HG02588 (cell line): Measurements from ENCODE around the gene FAM217B.

Experiments
- ATAC-seq: cut with Tn5 transposase; IDR thresholded peaks from one replicate; pipeline ENCODE4 v1.9.1; 2021; ENCODE audit warnings: mild to moderate bottlenecking, moderate library complexity; ENCODE audit not compliant: unreplicated experiment

Gene FAM217B, protein sequence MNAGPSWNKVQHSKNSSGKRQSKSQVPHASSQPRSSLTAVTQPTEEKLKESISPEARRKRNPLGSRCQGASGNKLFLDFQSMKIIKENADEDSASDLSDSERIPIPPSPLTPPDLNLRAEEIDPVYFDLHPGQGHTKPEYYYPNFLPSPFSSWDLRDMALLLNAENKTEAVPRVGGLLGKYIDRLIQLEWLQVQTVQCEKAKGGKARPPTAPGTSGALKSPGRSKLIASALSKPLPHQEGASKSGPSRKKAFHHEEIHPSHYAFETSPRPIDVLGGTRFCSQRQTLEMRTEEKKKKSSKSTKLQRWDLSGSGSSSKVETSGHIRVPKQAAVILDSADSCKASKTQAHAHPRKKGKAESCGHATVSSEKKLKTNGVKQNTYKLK

DNA sequence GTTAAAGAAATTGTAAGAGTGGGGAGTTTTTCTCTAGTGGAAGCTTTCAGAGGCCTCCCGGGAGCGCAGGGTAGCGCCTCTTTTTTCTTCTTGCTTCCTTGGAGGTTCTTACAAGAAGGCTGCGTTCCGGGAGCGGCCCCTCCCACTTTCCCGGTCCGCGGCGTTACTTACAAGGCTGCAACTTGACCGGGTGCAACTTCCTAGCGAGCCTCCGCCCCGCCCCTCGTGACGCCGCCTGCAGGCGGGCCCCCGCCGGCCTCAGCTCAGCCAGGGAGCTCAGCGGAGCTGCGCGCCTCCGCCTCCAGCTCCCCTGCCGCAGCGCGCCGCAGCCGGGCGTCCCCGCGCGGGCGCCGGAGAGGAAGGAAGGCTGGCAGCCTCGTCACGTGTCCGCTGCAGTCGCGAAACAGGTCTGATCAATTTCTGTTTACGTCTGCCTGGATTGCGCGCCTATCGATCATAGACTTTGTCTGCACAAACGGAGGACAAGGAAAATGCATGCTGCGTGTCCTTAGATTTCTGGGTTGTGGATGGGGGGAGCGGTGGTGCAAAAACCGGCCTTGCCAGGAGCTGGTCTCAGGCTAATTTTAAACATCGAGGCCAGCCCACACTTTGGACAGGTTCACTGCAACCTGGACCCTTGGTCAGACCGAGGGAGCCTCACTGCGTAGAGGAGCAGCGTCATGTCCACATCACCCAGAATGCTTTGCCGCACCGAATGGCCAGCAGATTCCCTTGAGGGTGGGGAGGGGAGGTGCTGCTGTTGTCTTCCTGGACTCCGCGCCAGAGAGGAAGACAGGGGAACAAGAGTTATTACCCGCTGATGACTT is at the start of gene FAM217B, which contains the start of gene PPP1R3D:
TSS of gene FAM217B (plus strand) at position 261 of the 827 bp plus-strand sequence. CDS start 3,555 bp downstream, outside the sequence.
TSS of gene PPP1R3D (minus strand) at position 177 of the 827 bp plus-strand sequence. CDS start 374 bp downstream, outside the sequence.
- peak; percentile 95 for ATAC-seq

DNA sequence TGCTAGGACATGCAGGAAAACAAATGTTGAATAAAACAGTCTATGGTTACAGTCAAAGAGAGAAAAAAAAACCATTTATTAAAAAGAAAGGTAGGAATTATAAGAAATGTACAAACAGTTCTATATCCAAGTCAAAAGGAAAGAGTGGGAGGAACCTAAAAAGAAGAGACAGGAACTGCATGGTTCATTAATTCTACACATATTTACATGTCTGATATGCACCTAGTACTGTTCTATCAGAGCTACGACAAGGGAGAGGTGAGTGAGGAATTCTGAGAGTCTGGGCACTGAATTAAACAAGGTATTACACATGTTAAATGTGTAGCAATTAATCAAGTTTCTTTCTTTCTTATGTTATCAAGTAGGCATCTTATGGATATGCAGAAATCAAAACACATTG is 48.6 kb upstream of the FAM217B start:
- no peak for ATAC-seq

DNA sequence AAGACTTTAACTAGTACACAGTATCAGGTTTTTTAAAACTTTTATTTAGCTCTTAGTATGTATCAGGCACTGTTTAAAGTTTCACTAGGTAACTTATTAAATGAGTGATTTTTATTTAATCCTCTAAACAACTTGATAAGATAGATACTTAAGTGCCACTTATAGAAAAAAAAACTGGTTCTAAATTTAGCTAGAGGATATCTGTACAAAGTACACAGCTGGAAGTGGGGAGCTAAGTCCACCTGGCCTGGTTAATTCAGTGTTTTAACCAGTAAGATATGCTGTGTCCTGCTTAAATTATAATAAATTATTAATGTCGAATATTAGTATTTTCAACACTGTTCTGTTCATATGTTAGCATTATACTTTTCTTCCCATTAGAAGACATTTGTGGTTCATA is 44.3 kb upstream of the FAM217B start:
- no peak for ATAC-seq

DNA sequence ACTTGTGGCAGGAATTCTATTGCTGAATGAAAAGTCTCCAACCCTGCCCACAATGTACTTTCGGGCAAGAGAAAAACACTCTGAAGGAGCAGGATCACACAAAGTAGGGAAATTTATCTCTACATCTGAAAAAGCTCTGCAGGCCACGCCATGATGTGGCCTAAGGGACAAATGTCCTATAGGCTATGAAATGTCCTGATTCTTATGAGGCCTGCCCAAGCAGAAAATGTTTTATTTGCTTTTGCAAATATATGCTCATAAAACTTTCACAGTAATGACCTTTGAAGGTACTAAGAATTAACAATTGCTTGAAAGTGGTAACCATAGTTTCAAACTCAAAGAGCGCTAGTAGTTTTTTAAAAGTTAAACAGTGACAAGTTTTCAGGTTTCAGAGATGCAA is 37.7 kb upstream of the FAM217B start:
- ATAC-seq = no peak

DNA sequence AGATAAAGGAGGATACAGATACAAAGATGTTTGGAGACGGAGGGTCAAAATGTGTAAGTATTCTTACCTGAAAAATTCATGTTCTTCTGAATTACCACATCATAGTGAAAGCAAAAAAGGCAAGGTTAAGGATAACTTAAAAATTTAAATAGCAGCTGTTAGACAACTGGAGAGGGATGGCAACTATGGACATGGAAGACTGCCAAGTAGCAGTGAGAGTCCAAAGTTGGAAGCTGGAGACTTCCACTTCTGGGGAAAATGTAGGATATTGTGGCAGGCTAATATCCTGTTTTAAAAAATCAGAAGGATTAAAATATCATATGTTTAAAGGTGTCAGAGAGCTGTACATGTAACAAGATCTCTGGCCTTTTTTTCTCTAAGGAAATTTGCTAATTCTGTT is 36.6 kb upstream of the FAM217B start:
- ATAC-seq = no peak

DNA sequence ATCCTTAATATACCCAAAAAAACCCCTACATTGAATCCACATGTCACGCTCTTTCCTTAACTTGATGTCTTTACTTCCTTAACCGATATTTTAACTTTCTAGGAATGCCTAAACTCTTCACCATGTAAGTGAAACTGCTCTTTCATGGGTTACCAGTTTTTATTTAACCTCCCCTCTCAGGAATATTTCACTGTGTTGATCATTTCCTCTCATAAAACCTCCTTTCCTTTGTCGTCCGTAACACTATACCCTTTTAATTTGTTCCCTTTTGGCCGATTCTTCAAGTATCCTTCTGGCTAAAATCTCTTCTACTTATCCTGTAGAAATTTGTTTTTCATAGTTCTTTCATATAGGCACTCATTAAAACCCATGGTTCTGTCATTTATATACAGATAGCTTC is 31.3 kb upstream of the FAM217B start:
- ATAC-seq = no peak

DNA sequence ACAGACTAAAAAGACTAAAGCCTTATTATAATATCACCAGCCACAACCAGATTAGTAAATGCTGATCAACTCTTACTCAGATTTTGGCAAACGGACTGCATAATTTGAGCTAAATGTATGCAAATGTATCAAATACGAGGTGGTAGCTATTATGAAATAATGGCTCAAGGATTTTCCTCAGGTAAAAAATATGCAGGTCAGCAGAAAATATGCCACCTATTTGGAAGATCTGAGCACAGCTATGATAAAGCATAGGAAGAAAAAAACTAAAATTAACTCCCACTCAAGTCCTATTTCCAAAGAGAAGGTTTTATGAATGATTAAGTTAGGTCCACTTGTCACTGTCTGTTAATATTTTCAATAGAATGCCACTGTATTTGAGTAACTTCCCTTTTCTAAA is 29.1 kb upstream of the FAM217B start:
- no peak for ATAC-seq

DNA sequence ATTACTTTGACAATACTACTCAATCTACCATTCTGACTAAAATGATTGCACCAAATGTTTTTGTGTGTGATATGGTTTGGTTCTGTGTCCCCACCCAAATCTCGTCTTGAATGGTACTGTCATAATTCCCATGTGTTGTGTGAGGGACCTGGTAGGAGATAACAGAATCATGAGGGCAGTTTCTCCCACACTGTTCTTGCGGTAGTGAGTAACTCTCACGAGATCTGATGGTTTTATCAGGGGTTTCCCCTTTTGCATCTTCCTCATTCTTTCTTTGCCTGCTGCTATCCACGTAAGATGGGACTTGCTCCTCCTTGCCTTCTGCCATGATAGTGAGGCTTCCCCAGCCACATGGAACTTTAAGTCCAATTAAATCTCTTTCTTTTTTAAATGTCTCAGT is 27.6 kb upstream of the FAM217B start:
- ATAC-seq = no peak

DNA sequence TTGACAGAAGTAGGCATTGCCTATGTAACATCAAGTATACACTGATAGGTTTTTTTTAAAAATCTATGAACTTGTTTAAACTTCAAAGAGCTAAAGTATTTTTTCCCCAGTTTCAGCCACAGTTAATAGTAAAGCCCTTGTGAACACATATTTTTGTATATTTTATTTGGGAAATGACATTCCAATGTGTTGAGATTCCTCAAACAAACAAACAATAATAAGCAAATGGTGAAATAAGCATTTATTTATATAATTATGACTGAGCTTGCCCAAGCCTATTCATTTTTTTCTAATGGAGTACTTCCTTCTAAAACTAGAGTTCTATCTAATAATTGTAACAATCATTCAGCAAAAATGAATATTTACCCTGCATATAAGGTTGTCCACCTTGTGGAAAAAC is 19.2 kb upstream of the FAM217B start:
- ATAC-seq = no peak

DNA sequence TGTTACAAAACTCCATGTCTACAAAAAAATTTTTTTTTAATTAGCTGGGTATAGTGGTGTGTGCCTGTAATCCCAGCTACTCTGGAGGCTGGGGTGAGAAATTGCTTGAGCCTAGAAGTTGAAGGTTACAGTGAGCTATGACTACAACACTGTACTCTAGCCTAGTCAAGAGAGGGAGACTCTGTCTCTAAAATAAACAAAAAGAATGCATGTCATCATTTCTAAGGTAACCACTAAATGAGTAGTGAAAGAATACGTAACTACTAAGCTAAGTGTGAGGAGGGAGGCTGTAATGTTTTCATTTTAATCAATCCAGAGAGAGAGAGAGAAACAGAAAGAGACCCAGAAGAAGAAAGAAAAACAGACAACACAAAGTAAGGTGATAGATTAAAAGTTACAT is 16.7 kb upstream of the FAM217B start:
- no peak for ATAC-seq

DNA sequence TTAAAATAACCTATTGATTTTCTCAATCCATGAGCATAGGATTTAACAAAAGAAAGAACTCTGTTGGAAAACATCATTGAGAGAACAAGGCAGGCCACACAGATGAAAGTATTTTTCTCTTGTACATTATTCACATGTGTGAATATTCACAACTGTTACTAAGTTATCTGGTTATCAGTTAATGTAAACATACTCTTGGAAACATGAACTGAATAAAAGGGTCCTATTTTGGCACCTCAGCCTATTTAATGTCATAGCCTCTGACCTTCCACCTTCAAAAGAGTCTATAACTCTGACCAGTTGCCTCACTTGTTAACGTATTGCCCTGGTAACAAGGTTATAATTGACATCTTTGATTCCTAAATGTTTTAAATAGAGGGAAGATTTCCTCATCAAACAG is 14.8 kb upstream of the FAM217B start:
- no peak for ATAC-seq

DNA sequence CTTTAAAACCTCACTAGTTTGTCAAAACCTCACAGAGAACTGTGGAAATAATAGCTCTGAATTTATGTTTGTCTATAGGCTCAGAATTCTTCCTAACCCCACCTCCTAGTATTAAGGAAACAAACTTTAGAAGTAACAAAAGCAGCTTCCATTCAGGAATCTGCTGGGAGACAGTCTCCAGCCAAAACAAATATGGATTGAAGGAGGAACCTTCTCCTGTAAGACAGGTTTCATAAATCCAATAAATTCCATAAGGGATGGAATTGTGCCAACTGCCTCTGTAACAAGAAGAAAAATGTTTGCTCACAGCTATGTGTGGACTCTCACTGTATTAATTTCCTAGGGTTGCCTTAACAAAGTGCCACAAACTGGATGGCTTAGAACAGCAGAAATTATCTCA is 14.3 kb upstream of the FAM217B start:
- ATAC-seq = no peak

DNA sequence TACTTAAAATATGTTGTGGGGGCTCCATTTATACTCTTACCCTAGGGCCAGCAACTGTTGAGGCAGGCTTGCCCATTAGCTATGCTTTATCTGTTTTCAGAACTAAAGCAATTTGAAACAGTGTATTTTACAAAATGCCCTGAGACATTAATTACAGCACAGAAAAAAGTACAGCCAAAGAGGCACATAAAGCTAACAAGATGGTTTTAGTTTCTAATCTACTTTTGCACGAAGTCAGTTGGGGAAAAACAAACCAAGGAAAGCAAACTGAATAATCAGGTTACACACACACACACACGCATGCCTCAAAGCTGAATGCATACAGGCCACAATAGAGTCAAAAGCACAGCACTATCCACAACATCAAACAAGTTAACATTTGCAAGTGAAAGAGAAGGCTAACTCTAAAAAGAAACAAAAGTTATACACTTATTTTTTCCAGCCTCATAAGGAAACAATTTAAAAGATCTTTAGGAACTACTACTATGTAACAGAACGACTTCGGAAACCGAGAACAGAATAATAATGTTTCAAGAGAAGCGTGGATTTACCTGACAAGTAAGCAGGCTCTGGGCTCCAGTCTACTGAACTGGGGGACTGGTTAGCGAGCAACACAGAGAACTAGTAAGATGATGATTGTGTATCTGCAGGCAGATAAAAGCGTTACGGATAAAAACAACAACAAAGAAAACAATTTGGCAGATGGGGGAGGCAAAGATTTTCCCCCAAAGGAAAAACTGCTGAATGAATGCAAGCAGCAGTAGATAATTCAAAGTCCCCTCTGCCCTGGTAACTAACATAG is 8.5 kb upstream of the FAM217B start:
- ATAC-seq = no peak

DNA sequence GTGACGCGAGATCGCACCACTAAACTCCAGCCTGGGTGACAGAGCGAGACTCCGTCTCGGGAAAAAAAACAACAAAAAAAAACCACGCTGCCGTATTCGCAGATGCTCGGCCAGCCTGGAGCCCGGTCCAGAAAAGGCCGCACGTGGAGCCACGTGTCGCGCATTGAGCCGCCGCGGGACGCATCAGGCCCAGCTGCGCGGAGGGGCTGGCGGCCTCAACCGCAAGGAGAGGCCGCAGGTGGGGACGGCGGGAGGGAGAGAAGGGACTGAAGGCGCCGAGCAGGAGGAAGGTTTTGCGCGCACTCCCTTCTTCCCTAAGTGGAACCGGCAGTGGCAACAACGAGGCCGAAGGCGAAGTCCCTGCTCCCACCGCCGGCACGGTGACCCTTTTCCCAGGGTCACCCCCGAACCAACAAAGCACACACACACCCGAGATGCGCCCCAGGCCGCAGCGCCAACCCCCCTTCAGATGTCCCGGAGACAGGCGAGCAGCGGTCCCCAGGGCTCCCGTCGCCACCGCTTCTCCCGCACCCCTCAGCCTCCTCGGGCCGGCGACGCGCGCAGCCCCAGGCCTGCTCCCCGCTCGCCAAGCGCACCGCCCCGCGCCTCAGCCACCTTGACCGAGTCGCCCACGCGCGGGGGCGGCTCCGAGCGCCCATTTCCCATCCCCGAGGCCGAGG is 7.4 kb upstream of the FAM217B start:
- ATAC-seq = no peak

DNA sequence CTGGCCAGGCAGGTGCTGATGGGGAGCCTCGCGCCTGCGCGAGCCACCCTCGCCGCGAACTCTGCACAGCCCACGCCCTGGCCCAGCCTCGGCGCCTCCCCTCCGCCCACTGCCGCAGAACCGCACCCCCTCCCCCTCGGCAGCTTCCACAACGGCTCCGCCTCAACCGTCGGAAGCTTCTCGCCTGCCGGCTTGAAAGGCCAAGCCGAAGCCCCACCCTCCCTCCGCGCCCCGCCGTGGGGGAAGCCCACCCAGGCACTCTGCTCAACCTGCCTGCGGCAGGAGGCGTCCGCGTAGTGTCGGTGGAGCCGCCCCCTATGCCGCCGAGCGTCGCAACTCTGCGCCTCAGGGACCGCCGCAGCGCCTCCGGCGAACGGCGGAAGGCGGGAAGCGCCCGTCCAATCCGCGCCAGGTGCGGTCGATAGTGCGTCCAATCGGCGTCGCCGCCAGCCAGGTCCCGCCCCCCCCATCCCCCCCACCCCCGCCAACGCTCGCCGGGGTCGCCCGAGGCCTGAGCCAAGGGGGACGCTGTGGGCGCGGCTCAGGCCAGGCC is 6.8 kb upstream of the FAM217B start, which contains the start of gene SYCP2:
TSS of gene SYCP2 (minus strand) at position 342 of the 553 bp plus-strand sequence. CDS start 11,224 bp downstream, outside the sequence.
- no peak for ATAC-seq

DNA sequence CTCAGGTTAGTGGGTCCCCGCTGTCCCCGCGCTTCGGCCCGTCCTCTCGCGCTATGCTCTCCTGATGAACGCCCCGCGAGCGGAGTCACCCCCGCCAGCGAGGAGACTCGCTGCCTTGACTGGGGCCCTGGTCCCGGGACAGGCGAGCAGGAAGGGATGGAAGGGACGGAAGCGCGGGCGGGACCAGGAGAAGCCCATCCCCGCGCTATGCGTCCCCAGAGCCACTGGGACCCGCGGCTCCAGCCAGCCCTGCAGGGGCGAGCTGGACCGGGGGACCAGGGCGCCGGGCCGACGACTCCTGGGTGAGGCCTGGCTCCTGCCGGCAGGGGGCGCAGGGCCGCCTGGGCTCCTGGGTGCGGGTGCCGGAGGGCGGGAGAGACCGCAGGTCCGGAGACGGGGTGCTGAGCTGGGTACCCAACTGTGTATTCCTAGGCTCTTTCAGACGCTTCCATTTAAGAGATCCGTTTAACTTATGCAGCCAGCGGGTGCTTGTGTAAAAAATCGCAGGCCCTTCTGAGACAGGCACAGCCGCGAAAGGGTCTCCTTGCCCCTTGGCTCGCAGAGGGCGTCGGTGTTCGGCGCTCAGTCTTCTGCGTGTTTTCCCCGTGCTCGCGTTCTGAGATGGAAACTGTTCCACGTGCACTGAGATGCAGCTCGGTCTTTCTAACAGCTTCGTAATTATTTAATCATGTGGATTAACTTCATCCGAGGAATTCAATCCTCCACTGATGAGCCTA is 6.2 kb upstream of the FAM217B start:
- peak; percentile 85 for ATAC-seq

DNA sequence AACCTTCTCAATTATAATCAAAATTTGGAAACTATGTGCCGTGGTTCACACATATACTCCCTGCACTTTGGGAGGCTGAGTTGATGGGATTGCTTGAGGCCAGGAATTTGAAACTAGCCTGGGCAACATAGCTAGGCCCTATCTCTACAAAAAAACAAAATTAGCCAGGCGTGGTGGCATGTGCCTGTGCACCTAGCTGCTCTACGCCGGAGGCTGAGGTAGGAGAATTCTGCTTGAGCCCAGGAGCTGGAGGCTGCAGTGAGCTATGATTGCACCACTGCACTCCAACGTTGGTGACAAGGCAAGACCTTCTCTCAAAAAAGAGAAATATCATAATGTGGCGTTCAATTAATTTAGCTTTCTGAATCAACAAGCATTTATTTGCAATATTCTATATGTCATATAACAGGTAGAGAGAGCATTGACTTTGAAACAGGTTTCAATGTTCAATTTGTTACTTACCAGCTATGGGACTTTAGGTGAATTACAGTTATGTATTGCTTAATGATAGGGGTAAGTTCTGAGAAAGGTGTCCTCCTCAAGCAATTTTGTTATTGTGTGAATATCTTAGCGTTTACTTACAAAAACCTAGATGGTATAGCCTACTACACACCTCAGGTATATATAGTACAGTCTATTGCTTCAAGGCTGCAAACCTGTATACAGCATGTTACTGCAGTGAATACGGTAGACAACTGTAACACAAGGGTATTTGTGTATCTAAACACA is 4.6 kb upstream of the FAM217B start:
- no peak for ATAC-seq

DNA sequence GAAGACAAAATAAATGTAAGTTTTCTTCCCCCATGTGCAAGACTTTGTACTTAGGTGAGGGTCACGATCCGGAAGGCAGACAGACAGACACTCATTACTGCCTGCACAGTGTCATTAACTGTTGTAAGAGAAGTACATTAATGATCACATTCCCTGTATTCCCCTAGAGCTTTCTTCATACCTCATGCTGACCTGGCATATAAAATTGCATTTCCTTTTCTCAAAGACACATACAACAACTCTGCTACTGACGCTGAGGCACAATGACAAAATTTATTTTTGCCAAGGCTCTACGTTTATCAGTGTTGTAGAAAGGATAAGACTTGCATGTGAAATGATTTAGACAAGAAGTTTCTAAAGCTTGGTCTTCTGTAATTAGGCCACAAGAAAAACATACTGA is 3.8 kb upstream of the FAM217B start:
- ATAC-seq = no peak

DNA sequence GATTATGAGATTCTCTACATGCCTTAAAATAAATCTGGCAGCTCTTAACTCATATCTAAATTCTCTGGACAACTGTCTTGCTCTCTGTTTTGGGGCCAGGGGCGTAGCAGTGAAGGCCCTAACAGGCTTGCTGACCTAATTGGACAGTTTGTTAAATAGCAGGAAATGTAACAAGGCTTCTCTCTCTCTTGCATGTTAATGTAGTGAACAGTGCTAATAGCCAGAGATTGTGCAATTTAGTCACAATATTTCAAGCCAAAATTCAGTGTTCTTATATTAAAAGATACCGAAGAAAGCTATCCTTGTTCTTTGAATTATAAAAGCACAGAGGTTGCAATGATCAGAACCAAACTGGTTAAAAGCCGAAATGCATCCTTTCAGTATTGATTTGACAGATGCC is 3.0 kb upstream of the FAM217B start:
- no peak for ATAC-seq
